GM12878 (cell line): Measurements from ENCODE around the gene HLA-DQB1. TPM values are rescaled to one million over a fixed set of nuclear protein-coding genes. Genes with fewer than 3 reads are reported as not detected.

Experiments used
- ASH2L ChIP-seq: fragments of 300-600, 200-600 bp; sonication (generic); IDR thresholded peaks from 2 replicates; pipeline ENCODE4 v1.6.1; 2017; ENCODE audit warnings: low read depth, mild to moderate bottlenecking, borderline replicate concordance
- ELK1 ChIP-seq: IDR thresholded peaks from 2 replicates; pipeline ENCODE4 v1.6.1; 2012; ENCODE audit warnings: low read depth, low read length, improper control_type of control experiment
- ETV6 ChIP-seq, 2 experiments: fragments of 450-650 bp in 1 of 2; IDR thresholded peaks in 1 of 2; conservative IDR thresholded peaks in 1 of 2; 2 replicates each; pipeline ENCODE4 v1.6.1; 2014; ENCODE audit warnings: antibody characterized with exemption in 1 of 2, borderline replicate concordance in 1 of 2, low read depth in 1 of 2, mild to moderate bottlenecking in 1 of 2, moderate library complexity in 1 of 2
- GATAD2B ChIP-seq: fragments of 450-650 bp; conservative IDR thresholded peaks from 2 replicates; pipeline ENCODE4 v1.6.1; 2017; ENCODE audit warnings: low read depth, mild to moderate bottlenecking, moderate library complexity
- HDGF ChIP-seq: fragments of 450-650 bp; IDR thresholded peaks from 2 replicates; pipeline ENCODE4 v1.6.1; 2016; ENCODE audit warnings: antibody characterized with exemption
- IKZF1 ChIP-seq: fragments of 450-650 bp; conservative IDR thresholded peaks from 2 replicates; pipeline ENCODE4 v1.6.1; 2017; ENCODE audit warnings: antibody characterized with exemption, mild to moderate bottlenecking
- KAT2A ChIP-seq: conservative IDR thresholded peaks from 2 replicates; pipeline ENCODE4 v1.6.1; 2011; ENCODE audit warnings: low read depth, low read length; ENCODE audit not compliant: control insufficient read depth
- LARP7 ChIP-seq: fragments of 450-650 bp; IDR thresholded peaks from 2 replicates; pipeline ENCODE4 v1.6.1; 2017; ENCODE audit warnings: mild to moderate bottlenecking
- MEF2B ChIP-seq: fragments of 450-650 bp; IDR thresholded peaks from 2 replicates; pipeline ENCODE4 v1.6.1; 2018; ENCODE audit warnings: mild to moderate bottlenecking, moderate library complexity; ENCODE audit not compliant: partially characterized antibody, poor library complexity, severe bottlenecking
- NRF1 ChIP-seq: conservative IDR thresholded peaks from 2 replicates; pipeline ENCODE4 v1.6.1; 2011; ENCODE audit warnings: mild to moderate bottlenecking, low read depth, low read length, improper control_type of control experiment
- PBX3 ChIP-seq: IDR thresholded peaks from 2 replicates; pipeline ENCODE4 v1.6.1; 2011; ENCODE audit warnings: mild to moderate bottlenecking, low read depth, low read length, moderate library complexity; ENCODE audit not compliant: insufficient replicate concordance
- RCOR1 ChIP-seq: conservative IDR thresholded peaks from 2 replicates; pipeline ENCODE4 v1.6.1; 2012; ENCODE audit warnings: low read depth, low read length, improper control_type of control experiment
- RELA ChIP-seq: fragments of 450-650 bp; IDR thresholded peaks from 2 replicates; pipeline ENCODE4 v1.8.0; 2014; ENCODE audit warnings: borderline replicate concordance; ENCODE audit not compliant: partially characterized antibody
- RELB ChIP-seq: fragments of 450-650 bp; IDR thresholded peaks from 2 replicates; pipeline ENCODE4 v1.6.1; 2017; ENCODE audit warnings: low read depth, mild to moderate bottlenecking, moderate library complexity
- RUNX3 ChIP-seq: IDR thresholded peaks from 2 replicates; pipeline ENCODE4 v1.6.1; 2012; ENCODE audit warnings: low read length, inconsistent platforms
- YY1 ChIP-seq: IDR thresholded peaks from 2 replicates; pipeline ENCODE4 v1.6.1; 2011; ENCODE audit warnings: low read depth, mild to moderate bottlenecking, low read length
- ZBTB40 ChIP-seq: fragments of 450-650 bp; IDR thresholded peaks from 2 replicates; pipeline ENCODE4 v1.6.1; 2016; ENCODE audit warnings: mild to moderate bottlenecking, moderate library complexity, borderline replicate concordance
- ZNF384 ChIP-seq: IDR thresholded peaks from 2 replicates; pipeline ENCODE4 v1.6.1; 2012; ENCODE audit warnings: low read depth, mild to moderate bottlenecking, low read length, improper control_type of control experiment, borderline replicate concordance
- ZNF622 ChIP-seq: fragments of 450-650 bp; IDR thresholded peaks from 2 replicates; pipeline ENCODE4 v1.6.1; 2017; ENCODE audit warnings: mild to moderate bottlenecking, inconsistent platforms
- polyA plus RNA-seq, 11 experiments: library from polyadenylated mRNA; depleted of rRNA in 4 of 11; unstranded in 6 of 11; stranded (reverse) in 5 of 11; fragments of >200 nt; fragmentation: Nextera tagmentation in 4 of 11; fragmentation: Illumina TruSeq in 1 of 11; extraction: Ambion mirVana in 4 of 11; extraction: Trizol in 1 of 11; gene quantifications; 1 replicate in 1 of 11; 2 replicates in 10 of 11; pipeline versions ENCODE4 v1.2.1 to v1.2.3, GENCODE V29; 2011 to 2016; ENCODE audit warnings: inconsistent platforms in 2 of 11, missing spikeins in 2 of 11, low read depth in 1 of 11
- total RNA-seq, 4 experiments: library from RNA; depleted of rRNA in 3 of 4; stranded (reverse); fragments of >200 nt in 3 of 4; fragmentation: Illumina TruSeq in 1 of 4; extraction: Trizol in 1 of 4; gene quantifications; 2 replicates each; pipeline versions ENCODE4 v1.2.1 to v1.2.3, GENCODE V29; 2013 to 2021

The HLA-DQB1 gene
- total and polyA plus RNA-seq, 10 of the 15 experiments (the other 5 are each of a cell fraction or from before 2014, with no cell fraction given), result 38.1 to 403 (median 91.4) TPM

- TF ChIP-seq PBX3, result no peak
- peak; percentile 76 for TF ChIP-seq RELB
- peak; percentile 86 for TF ChIP-seq RUNX3
- no peak for TF ChIP-seq RCOR1
- peak; percentile 67; the same call in 1 of the 2 replicates for TF ChIP-seq IKZF1
- TF ChIP-seq NRF1, result no peak
- TF ChIP-seq RELA, result peak; percentile 76
- no peak for TF ChIP-seq GATAD2B
- TF ChIP-seq ZNF384, result no peak
- TF ChIP-seq ZBTB40, result no peak; the same call in 1 of the 2 replicates
- TF ChIP-seq HDGF, result no peak
- no peak for TF ChIP-seq ASH2L
- no peak for TF ChIP-seq ZNF622
- no peak for TF ChIP-seq ETV6 (conservative IDR thresholded peaks at IDR 0.05 in 1 of 2, IDR thresholded peaks at IDR 0.05 in 1 of 2; ENCODE audit: borderline replicate concordance in 1 of 2, low read depth in 1 of 2)
- TF ChIP-seq LARP7, result no peak
- peak; percentile 24 for TF ChIP-seq MEF2B
- no peak for TF ChIP-seq KAT2A
- no peak for TF ChIP-seq ELK1
- TF ChIP-seq YY1, result peak; percentile 87
Measured at GRCh38 chr6:32689531-32690501, 23.4 kb upstream of the HLA-DQB1 start (continued).
